ENCODE measurements around the gene ABR.

DNA sequence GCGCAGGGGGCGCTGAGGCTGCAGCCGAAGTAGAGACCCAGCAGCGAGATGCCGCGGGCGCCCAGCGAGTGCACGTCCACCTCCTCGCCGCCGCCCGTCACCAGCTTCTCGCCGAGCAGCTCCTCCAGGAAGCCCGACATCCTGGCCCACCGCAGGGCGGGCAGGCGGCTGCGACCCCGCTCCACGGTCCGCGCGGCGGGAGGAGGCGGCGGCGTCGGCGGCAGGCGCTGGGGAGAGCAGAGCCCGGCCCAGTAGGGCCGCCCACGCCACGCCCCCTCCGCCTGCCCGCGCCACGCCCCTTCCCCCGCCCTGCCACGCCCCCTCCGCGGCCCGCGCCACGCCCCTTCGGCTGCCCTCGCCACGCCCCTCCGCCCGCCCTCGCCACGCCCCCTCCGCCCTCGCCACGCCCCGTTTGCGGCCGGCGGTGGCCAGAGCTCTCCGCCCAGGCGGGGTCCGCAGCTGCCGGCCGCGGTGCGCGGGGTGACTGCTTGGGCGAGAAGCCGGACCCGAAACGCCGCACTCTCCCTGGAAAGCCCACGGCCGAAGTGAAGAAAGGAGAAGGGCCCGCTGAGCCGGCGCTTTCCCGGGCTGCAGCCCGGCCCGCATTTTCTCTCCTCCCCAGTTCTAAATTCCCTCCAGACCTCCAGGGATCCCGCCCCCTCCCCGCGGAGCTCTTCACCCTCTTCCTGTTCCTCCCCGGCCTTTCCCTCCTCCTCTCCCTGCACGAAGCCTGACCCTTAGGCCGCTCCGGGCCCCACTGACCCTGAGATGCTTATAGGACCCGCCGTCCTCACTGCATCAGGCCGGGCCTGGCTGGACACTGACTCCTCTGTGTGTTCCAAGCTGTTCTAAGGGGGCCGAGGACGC, 200.0 kb downstream of the ABR start, which contains the start of gene NXN:
- TF ChIP-seq, protein P1, sequence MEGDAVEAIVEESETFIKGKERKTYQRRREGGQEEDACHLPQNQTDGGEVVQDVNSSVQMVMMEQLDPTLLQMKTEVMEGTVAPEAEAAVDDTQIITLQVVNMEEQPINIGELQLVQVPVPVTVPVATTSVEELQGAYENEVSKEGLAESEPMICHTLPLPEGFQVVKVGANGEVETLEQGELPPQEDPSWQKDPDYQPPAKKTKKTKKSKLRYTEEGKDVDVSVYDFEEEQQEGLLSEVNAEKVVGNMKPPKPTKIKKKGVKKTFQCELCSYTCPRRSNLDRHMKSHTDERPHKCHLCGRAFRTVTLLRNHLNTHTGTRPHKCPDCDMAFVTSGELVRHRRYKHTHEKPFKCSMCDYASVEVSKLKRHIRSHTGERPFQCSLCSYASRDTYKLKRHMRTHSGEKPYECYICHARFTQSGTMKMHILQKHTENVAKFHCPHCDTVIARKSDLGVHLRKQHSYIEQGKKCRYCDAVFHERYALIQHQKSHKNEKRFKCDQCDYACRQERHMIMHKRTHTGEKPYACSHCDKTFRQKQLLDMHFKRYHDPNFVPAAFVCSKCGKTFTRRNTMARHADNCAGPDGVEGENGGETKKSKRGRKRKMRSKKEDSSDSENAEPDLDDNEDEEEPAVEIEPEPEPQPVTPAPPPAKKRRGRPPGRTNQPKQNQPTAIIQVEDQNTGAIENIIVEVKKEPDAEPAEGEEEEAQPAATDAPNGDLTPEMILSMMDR (IDR thresholded peaks at IDR 0.05; ENCODE audit: low read depth, low read length), result no peak
- no peak for TF ChIP-seq EZH2phosphoT487 (IDR thresholded peaks at IDR 0.05; ENCODE audit: low read depth)

Measured in OCI-LY3 (cell line).